C4-2B (cell line): ENCODE data around the gene ACOXL.

Experiments used
- CTCF ChIP-seq: fragments of 450-650 bp; conservative IDR thresholded peaks from 2 replicates; pipeline ENCODE4 v1.5.1; 2017; ENCODE audit warnings: mild to moderate bottlenecking
- ZFX ChIP-seq: fragments of 450-650 bp; IDR thresholded peaks from 2 replicates; pipeline ENCODE4 v1.6.1; 2017

GRCh38 chr2:111100765-111101162 is 368.4 kb downstream of the ACOXL start:
- no peak for TF ChIP-seq CTCF
- no peak for TF ChIP-seq ZFX
